ENCODE measurements around the gene PBX2.
A peak's percentile ranks its signal among the peaks of the same experiment; 100 is the strongest.
"Not testable (repeated sequence)": the region's sequence is repeated elsewhere in the genome, so short reads cannot be mapped to it uniquely, and the experiment has no call there.

PBX2 gene

GRCh38 chr6:32186151-32186840 is 3.7 kb downstream of the PBX2 start:
- not testable (repeated sequence) for DNase-seq

- DNase-seq: not testable (repeated sequence)
Observed at GRCh38 chr6:32185681-32186131, 4.3 kb downstream of the PBX2 start.

- no peak for DNase-seq
Observed at GRCh38 chr6:32184084-32184640, 5.8 kb downstream of the PBX2 start, which contains the start of gene AGER. TSS of gene AGER (minus strand) at chr6:32184253. CDS start at chr6:32184222, 31 bp downstream.

- DNase-seq: no peak
Observed at GRCh38 chr6:32183483-32184083, 6.4 kb downstream of the PBX2 start.

- DNase-seq: no peak
Observed at GRCh38 chr6:32183030-32183429, 7.0 kb downstream of the PBX2 start.

DNA sequence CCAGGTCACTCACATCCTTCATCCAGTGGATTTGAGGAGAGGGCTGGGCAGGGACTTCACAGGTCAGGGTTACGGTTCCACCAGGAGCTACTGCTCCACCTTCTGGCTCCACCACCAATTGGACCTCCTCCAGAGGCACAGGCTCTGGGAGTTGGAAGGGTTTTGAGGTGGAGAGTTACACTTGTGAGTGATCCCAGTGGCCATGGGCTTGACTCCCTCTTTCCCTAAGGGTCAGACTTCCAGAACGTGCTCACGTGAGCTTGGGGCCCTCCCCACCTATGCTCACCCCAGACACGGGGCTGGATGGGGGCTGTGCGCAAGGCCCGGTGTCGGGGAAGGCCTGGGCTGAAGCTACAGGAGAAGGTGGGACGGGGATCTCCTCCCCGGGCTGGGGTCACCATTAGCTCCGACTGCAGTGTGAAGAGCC is 7.4 kb downstream of the PBX2 start:
- DNase-seq: no peak

DNA sequence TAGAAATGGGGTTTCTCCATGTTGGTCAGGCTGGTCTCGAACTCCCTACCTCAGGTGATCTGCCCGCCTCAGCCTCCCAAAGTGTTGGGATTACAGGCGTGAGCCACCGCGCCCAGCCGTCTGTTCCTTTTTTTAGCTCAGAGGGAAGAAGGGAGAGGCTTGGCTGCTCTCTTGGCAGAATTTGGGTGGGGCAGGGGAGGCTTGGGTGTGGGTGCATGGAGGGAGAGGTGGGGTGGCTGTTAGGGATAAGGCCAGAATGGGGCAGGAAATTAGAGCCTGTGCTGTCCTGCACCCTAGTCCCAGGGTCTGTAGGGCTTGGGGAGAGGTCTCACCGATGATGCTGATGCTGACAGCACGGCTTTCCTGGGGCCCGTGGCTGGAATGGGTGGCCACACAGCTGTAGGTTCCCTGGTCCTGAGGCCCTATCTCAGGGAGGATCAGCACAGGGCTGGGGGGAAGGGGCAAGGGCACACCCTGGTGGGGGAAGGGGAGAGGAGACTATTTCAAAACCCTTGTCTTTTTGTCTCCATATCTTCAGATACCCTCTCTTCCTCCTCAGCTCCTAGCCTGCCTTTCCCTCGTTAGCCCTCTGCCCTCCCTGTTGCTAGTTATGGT is 8.0 kb downstream of the PBX2 start:
- DNase-seq: no peak

- DNase-seq: no peak
Observed at GRCh38 chr6:32181148-32181702, 8.8 kb downstream of the PBX2 start.

DNA sequence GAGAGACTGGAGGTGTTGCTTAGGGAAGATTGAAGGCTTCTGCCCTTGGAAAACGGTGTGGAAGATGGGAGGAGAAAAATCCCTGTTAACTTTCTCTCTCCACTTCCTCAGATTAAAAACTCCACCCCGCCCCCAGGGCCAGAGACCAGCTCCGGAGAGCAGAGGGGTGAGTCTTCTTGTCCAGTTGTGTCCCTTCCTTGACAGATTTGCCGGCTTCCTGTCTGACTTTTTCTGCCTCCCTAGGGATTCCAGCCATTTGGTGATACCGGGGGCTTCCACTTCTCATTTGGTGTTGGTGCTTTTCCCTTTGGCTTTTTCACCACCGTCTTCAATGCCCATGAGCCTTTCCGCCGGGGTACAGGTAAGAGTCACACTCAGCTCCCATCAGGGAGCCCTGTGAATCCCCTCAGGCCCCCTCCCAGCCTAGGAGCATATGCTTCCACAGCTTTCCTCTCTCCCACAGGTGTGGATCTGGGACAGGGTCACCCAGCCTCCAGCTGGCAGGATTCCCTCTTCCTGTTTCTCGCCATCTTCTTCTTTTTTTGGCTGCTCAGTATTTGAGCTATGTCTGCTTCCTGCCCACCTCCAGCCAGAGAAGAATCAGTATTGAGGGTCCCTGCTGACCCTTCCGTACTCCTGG is 10.1 kb downstream of the PBX2 start:
- no peak for DNase-seq

- DNase-seq: peak; percentile 15
Observed at GRCh38 chr6:32178547-32179440, 11.2 kb downstream of the PBX2 start.

- peak; percentile 100 for DNase-seq
Observed at GRCh38 chr6:32177788-32178546, 12.0 kb downstream of the PBX2 start, which contains the start of gene RNF5. TSS of gene RNF5 (plus strand) at chr6:32178405. CDS start at chr6:32178512, 107 bp downstream.

- DNase-seq: peak; percentile 83
Observed at GRCh38 chr6:32177183-32177787, 12.7 kb downstream of the PBX2 start.

DNA sequence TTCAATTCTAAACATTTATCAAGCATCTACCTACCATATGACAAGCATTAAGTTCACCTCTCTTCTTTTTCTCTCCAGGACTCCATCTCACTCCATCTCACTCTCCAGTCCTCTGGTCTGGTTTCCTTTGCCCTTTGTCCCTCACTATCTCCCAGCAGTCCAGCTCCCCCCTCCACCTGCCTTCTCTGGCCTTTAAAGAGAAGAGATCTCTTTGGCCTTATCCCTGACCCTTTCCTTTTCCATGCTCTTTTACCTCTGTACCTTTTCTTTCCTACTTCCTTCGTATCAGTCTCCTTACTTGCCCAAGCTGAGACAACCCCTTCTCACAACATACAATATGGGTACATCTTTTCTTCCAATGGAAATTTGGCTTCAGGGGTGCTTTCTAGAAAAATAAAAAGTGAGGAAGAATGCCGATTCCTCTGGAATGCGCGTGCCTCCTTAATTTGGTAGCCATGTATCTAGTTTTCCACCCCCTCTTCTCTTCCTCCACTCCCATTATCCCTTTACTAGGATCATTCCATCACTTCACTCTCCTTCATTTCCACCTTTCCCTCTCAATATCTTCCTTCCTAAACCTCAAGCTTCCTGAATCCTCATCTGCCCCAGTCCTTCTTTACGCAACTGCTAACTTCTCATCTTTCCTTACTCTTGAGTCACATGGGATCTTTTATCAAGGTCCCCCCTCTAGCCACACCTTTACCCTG is 13.4 kb downstream of the PBX2 start:
- no peak for DNase-seq

DNA sequence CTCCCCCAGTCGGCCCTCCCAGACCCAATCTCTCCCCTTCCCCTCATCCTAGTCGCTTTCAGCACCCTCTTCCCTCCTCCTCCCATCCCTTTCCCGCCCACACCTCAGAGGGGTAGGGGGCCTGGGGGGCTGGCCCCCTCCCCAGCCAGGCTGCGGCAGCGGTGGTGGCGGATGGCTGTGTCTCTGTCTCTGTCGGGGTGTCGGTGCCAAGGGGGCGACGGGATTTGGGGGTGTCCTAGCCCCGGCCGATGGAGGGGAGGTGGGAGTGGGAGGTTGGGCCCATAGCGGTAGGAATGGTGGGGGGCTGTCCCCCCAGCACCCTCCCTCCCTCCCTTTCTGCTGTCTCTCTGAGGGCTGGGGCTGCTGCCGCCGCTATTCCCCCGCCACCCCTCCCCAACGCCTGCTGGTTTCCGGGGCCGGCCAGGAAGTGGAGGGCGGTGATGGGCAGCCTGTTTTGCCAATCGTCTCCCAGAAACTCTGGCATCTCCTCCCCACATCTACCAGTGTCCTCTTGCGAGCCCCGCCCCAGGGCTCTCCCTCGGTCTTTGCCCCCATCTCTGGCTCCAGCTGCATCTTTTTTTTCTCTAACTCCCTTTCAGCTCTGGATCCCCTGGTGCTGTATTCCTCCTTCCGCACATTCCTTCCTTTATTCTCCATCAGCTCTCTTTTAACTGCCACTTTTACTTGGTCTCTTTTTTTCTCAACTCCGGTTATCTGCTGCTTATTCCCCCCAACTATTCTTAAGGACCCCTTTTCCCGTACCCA is 14.1 kb downstream of the PBX2 start, which contains the start of gene AGPAT1:
TSS of gene AGPAT1 (minus strand) at position 374 of the 765 bp plus-strand sequence. CDS start 4,588 bp downstream, outside the sequence.
- peak; percentile 97 for DNase-seq

GRCh38 chr6:32175322-32175710 is 14.7 kb downstream of the PBX2 start:
- DNase-seq: no peak

DNA sequence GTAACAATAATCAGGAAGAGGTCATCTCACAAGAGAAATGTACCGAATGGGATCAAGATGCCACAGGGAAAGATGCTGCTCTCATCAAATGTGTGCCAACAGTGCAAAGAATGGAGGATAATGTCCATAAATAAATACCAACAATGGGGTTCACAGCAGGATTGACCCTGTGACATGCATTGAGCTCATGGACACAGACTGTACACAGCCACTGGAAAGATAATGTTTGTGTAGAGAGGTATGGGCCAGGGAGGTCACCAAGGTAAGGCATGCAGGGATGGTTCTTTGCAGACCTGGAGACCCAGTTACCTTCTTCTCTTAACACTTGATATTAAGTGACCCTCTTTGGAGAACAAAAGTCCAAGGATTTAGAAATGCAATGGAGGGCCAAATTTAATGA is 15.6 kb downstream of the PBX2 start:
- DNase-seq: no peak

- no peak for DNase-seq
Observed at GRCh38 chr6:32173051-32173727, 16.8 kb downstream of the PBX2 start.

GRCh38 chr6:32171234-32171633 is 18.8 kb downstream of the PBX2 start:
- DNase-seq: no peak
